Measurements from ENCODE around the gene HOXA5. TPM values are rescaled to one million over a fixed set of nuclear protein-coding genes. Genes with fewer than 3 reads are reported as not detected.

Gene HOXA5
- total and polyA plus RNA-seq, 2 of the 8 experiments (the other 6 are each of a cell fraction or from before 2014, with no cell fraction given) = not detected

GRCh38 chr7:27189997-27190748 lies 46.7 kb upstream of the HOXA5 start:
- no peak overlapping the region for H3K27ac ChIP-seq (ENCODE audit: low read depth, low read length)
- FAIRE-seq = no peak
- ChIA-PET CTCF (ENCODE audit: partially characterized antibody) (interaction anchor here (0.5 to 9.1 kb wide), 11 partner anchors 9 to 830 kb away, joined by 3 to 64 read pairs (median 4); partner anchors contain the start of genes HOXA13 and HOXA5), POLR2A (ENCODE audit: partially characterized antibody) (no interaction called here)
- DNase-seq (ENCODE audit: low read depth in 1 of 2, low spot score in 2 of 2) = peak in 1 of 2 experiments; percentile 22
- H3K79me1 ChIP-seq (ENCODE audit: low read depth, low read length) = no peaks in the 10 kb centered on the region
- H3K27me3 ChIP-seq (replicated peaks in 1 of 4; ENCODE audit: control insufficient read depth in 3 of 4, extremely low read depth in 1 of 4, insufficient read depth in 3 of 4, low read length in 3 of 4) = peaks cover 96 to 100% (median 98%) of the 10 kb centered on the region in 4 experiments
- no peak overlapping the region for H3K9ac ChIP-seq (replicated peaks in 1 of 4; ENCODE audit: extremely low read depth in 1 of 4, low read depth in 3 of 4, low read length in 3 of 4)
- no peak overlapping the region for H2BK12ac ChIP-seq (ENCODE audit: low read depth, low read length)
- no peak overlapping the region for H3K56ac ChIP-seq (replicated peaks; ENCODE audit: insufficient read length, low read depth, low read length)
- H3K4me1 ChIP-seq (replicated peaks in 1 of 4; ENCODE audit: control insufficient read depth in 3 of 4, insufficient read depth in 4 of 4, low read length in 3 of 4) = peaks cover 0 to 22% (median 16%) of the 10 kb centered on the region in 4 experiments; a peak in 5 of 7 replicates
- peaks cover 0 to 10% (median 0%) of the 10 kb centered on the region in 4 experiments; a peak in 1 of 8 replicates for H3K36me3 ChIP-seq (ENCODE audit: control insufficient read depth in 2 of 4, insufficient read depth in 4 of 4, low read length in 3 of 4)
- no peaks in the 10 kb centered on the region for H3K79me2 ChIP-seq (ENCODE audit: control insufficient read depth in 1 of 2, insufficient read depth in 2 of 2, low read length in 2 of 2)
- no peak overlapping the region for H2BK20ac ChIP-seq (ENCODE audit: low read length)
- peak; percentile 15 for TF ChIP-seq RNF2 (IDR thresholded peaks at IDR 0.05; ENCODE audit: borderline replicate concordance, low read depth, low read length, missing control alignments, poor library complexity, severe bottlenecking)
- TF ChIP-seq CEBPB (IDR thresholded peaks at IDR 0.05; ENCODE audit: low read depth, low read length) = no peak
- no peak overlapping the region for H4K91ac ChIP-seq (replicated peaks; ENCODE audit: insufficient read length, low read length)
- no peaks in the 10 kb centered on the region for H3K23me2 ChIP-seq (ENCODE audit: low read depth, low read length)
- H2BK5ac ChIP-seq (ENCODE audit: low read depth, low read length) = no peak overlapping the region
- no peak overlapping the region for H2AFZ ChIP-seq (ENCODE audit: low read length)
- no peak overlapping the region for H3K23ac ChIP-seq (ENCODE audit: insufficient read length)
- no peak overlapping the region for H2BK15ac ChIP-seq (ENCODE audit: low read length)
- 43% methylated on average over 7 of the region's 7 CpGs; no CpG with 5 or more reads in 1 of the 2 experiments for WGBS, 2 experiments (ENCODE audit: extremely low coverage in 1 of 2, insufficient coverage in 1 of 2, insufficient read length in 1 of 2, insufficient replicate concordance in 2 of 2, low coverage in 1 of 2, low lambda C conversion rate in 2 of 2, missing lambda C conversion rate in 1 of 2)
- no peak overlapping the region for H4K8ac ChIP-seq (ENCODE audit: extremely low read depth, insufficient read depth, low read length)
- no peak overlapping the region for H3K4me3 ChIP-seq (ENCODE audit: extremely low read depth in 1 of 4, insufficient read depth in 2 of 4, low read depth in 3 of 4, low read length in 4 of 4)
- no peak overlapping the region for H3K4ac ChIP-seq (replicated peaks; ENCODE audit: insufficient read length, low read depth, low read length)
- no peak overlapping the region for H3K4me2 ChIP-seq (ENCODE audit: insufficient read depth in 1 of 2, low read depth in 2 of 2, low read length in 2 of 2)
- peaks cover 30 to 61% of the 10 kb centered on the region in 2 experiments for H4K20me1 ChIP-seq (replicated peaks in 1 of 2; ENCODE audit: control insufficient read depth in 1 of 2, insufficient read depth in 2 of 2, low read length in 2 of 2)
- H3K18ac ChIP-seq (ENCODE audit: extremely low read depth, low read length) = no peak overlapping the region
- H3K9me3 ChIP-seq (ENCODE audit: insufficient read depth in 2 of 2, low read depth in 1 of 2, low read length in 1 of 2) = peaks cover 0 to 3% of the 10 kb centered on the region in 2 experiments; a peak in 1 of 4 replicates
- H2BK120ac ChIP-seq (replicated peaks; ENCODE audit: low read depth, low read length) = no peak overlapping the region
- H2AK5ac ChIP-seq (ENCODE audit: low read depth, low read length) = no peak overlapping the region
- H4K5ac ChIP-seq (ENCODE audit: insufficient read length, low read depth, low read length) = no peak overlapping the region
- no peak overlapping the region for H3K14ac ChIP-seq (ENCODE audit: insufficient read length)
